GM12878 (cell line): Measurements from ENCODE around the gene TNFSF8. TPM values are rescaled to one million over a fixed set of nuclear protein-coding genes. Genes with fewer than 3 reads are reported as not detected.

Source experiments
- ATAC-seq: fragments of 200-7000 bp; cut with Tn5 transposase; 3 replicates; pipeline ENCODE4 v1.9.1; 2020; ENCODE audit warnings: mild to moderate bottlenecking, moderate library complexity
- BruUV-seq: library from RNA; stranded (reverse); fragments of 400-500 nt; replicated peaks from 2 replicates; lab custom pipeline; 2021; lab: Mats Ljungman, UMichigan
- CTCF ChIA-PET: fragments of 300-600 bp; sonication (Branson Sonifier 250); formaldehyde crosslinking; extraction: SDS; loops from one replicate; lab custom pipeline; 2021; ENCODE audit warnings: inconsistent platforms; lab: Yijun Ruan, JAX
- POLR2A ChIA-PET: fragments of 350-600 bp; formaldehyde crosslinking; extraction: SDS; loops from one replicate; lab custom pipeline; 2021; ENCODE audit warnings: inconsistent platforms; lab: Charles Lee
- RAD21 ChIA-PET: fragments of 300-600 bp; sonication (Branson Sonifier 250); formaldehyde crosslinking; loops from one replicate; lab custom pipeline; 2023; ENCODE audit warnings: antibody characterized with exemption; ENCODE audit not compliant: unreplicated experiment; lab: Charles Lee
- SMC1A ChIA-PET: fragments of 300-600 bp; sonication (Branson Sonifier 250); formaldehyde crosslinking; loops from one replicate; lab custom pipeline; 2023; ENCODE audit not compliant: unreplicated experiment, uncharacterized antibody; lab: Charles Lee
- DNase-seq: peaks from one replicate; pipeline ENCODE4 v3.0.0-alpha.2; 2011; ENCODE audit warnings: low read depth, low spot score
- FAIRE-seq: peaks from 3 replicates; lab custom pipeline; 2011; peaks lifted over from hg19 to GRCh38; lab: Jason Lieb, UNC
- H2AFZ ChIP-seq: 2 replicates; pipeline ENCODE4 v1.6.0; 2011; ENCODE audit warnings: low read depth, low read length, control low read depth; ENCODE audit not compliant: control insufficient read depth
- H3K27ac ChIP-seq: 2 replicates; pipeline ENCODE4 v1.5.1; 2011; ENCODE audit warnings: control low read depth; ENCODE audit not compliant: control insufficient read depth, insufficient read depth
- H3K27me3 ChIP-seq, 2 experiments: replicated peaks in 1 of 2; 2 replicates each; pipeline versions ENCODE4 v1.6.0 to v1.6.1; 2011; ENCODE audit warnings: low read length in 1 of 2; ENCODE audit not compliant: control insufficient read depth in 2 of 2, insufficient read depth in 2 of 2
- H3K36me3 ChIP-seq, 2 experiments: 2 replicates each; pipeline ENCODE4 v1.5.1; 2011; ENCODE audit warnings: low read length in 1 of 2; ENCODE audit not compliant: control insufficient read depth in 2 of 2, insufficient read depth in 2 of 2
- H3K4me1 ChIP-seq: 2 replicates; pipeline ENCODE4 v1.6.1; 2011; ENCODE audit warnings: mild to moderate bottlenecking, low read length, moderate library complexity, mixed read lengths; ENCODE audit not compliant: control insufficient read depth, insufficient read depth
- H3K4me2 ChIP-seq: 2 replicates; pipeline ENCODE4 v1.6.0; 2011; ENCODE audit warnings: control low read depth; ENCODE audit not compliant: control insufficient read depth, insufficient read depth
- H3K4me3 ChIP-seq: fragments of 200-600 bp; sonication (generic); 2 replicates; pipeline ENCODE4 v1.5.1; 2016
- H3K79me2 ChIP-seq: 2 replicates; pipeline ENCODE4 v1.6.0; 2011; ENCODE audit warnings: low read length; ENCODE audit not compliant: control insufficient read depth, insufficient read depth
- H3K9ac ChIP-seq: 2 replicates; pipeline ENCODE4 v1.8.0; 2011; ENCODE audit warnings: low read length, control low read depth, mixed read lengths; ENCODE audit not compliant: control insufficient read depth, insufficient read depth
- H3K9me3 ChIP-seq: replicated peaks from 3 replicates; pipeline ENCODE4 v1.5.1; 2011; ENCODE audit warnings: mild to moderate bottlenecking, low read length; ENCODE audit not compliant: control insufficient read depth, insufficient read depth
- H4K20me1 ChIP-seq: 2 replicates; pipeline ENCODE4 v1.6.0; 2011; ENCODE audit not compliant: control insufficient read depth, insufficient read depth
- BCL11A ChIP-seq: IDR thresholded peaks from 2 replicates; pipeline ENCODE4 v1.6.1; 2011; ENCODE audit warnings: low read depth, low read length
- CBX5 ChIP-seq: sonication (generic); IDR thresholded peaks from 2 replicates; pipeline ENCODE4 v1.6.1; 2016; ENCODE audit warnings: low read depth, moderate library complexity, mild to moderate bottlenecking, inconsistent platforms
- E2F4 ChIP-seq: IDR thresholded peaks from 2 replicates; pipeline ENCODE4 v1.6.1; 2012; ENCODE audit warnings: low read depth, low read length, improper control_type of control experiment
- ESRRA ChIP-seq: IDR thresholded peaks from 2 replicates; pipeline ENCODE4 v1.6.1; 2012; ENCODE audit warnings: mild to moderate bottlenecking, low read length, improper control_type of control experiment
- ETV6 ChIP-seq, 2 experiments: fragments of 450-650 bp in 1 of 2; IDR thresholded peaks in 1 of 2; conservative IDR thresholded peaks in 1 of 2; 2 replicates each; pipeline ENCODE4 v1.6.1; 2014; ENCODE audit warnings: antibody characterized with exemption in 1 of 2, borderline replicate concordance in 1 of 2, low read depth in 1 of 2, mild to moderate bottlenecking in 1 of 2, moderate library complexity in 1 of 2
- GABPA ChIP-seq: IDR thresholded peaks from 2 replicates; pipeline ENCODE4 v1.6.1; 2014; ENCODE audit warnings: antibody characterized with exemption, low read depth, mild to moderate bottlenecking, inconsistent platforms
- HSF1 ChIP-seq: fragments of 150-350 bp; IDR thresholded peaks from 2 replicates; pipeline ENCODE4 v1.6.1; 2014; ENCODE audit warnings: mild to moderate bottlenecking, low read depth, low read length
- JUNB ChIP-seq: IDR thresholded peaks from 2 replicates; pipeline ENCODE4 v1.6.1; 2016; ENCODE audit warnings: antibody characterized with exemption, mild to moderate bottlenecking
- NFYA ChIP-seq: IDR thresholded peaks from 2 replicates; pipeline ENCODE4 v1.6.1; 2011; ENCODE audit warnings: low read depth, mild to moderate bottlenecking, low read length, improper control_type of control experiment, borderline replicate concordance
- PBX3 ChIP-seq: IDR thresholded peaks from 2 replicates; pipeline ENCODE4 v1.6.1; 2011; ENCODE audit warnings: mild to moderate bottlenecking, low read depth, low read length, moderate library complexity; ENCODE audit not compliant: insufficient replicate concordance
- RBBP5 ChIP-seq: fragments of 200-600 bp; sonication (generic); conservative IDR thresholded peaks from 2 replicates; pipeline ENCODE4 v1.6.1; 2016
- SMARCA5 ChIP-seq: fragments of 450-650 bp; IDR thresholded peaks from 2 replicates; pipeline ENCODE4 v1.6.1; 2017; ENCODE audit warnings: mild to moderate bottlenecking
- SPI1 ChIP-seq: IDR thresholded peaks from 2 replicates; pipeline ENCODE4 v1.6.1; 2011; ENCODE audit warnings: low read depth, mild to moderate bottlenecking, low read length, moderate library complexity, borderline replicate concordance; ENCODE audit not compliant: insufficient read depth
- TCF12 ChIP-seq: IDR thresholded peaks from 2 replicates; pipeline ENCODE4 v1.6.1; 2011; ENCODE audit warnings: low read depth, mild to moderate bottlenecking, low read length
- ZBTB33 ChIP-seq: fragments of 450-650 bp; IDR thresholded peaks from 2 replicates; pipeline ENCODE4 v1.6.1; 2017; ENCODE audit warnings: mild to moderate bottlenecking
- WGBS: methylation state at CpG from one replicate; pipeline ENCODE4 v1.1.6; 2016; ENCODE audit warnings: low lambda C conversion rate; ENCODE audit not compliant: insufficient replicate concordance, insufficient coverage; ENCODE audit errors: missing lambda C conversion rate; 5-methylcytosine and 5-hydroxymethylcytosine counted together
- in situ Hi-C: fragments of 300-500 bp; cut with MboI; formaldehyde crosslinking; loops from 9 replicates; pipeline ENCODE4 v1.14.3; 2018; ENCODE audit warnings: mixed read lengths
- intact Hi-C: fragments of 100-400 bp; cut with micrococcal nuclease; formaldehyde crosslinking; loops from one replicate; pipeline ENCODE4 v1.14.2; 2022; ENCODE audit not compliant: unreplicated experiment
- polyA plus RNA-seq, 11 experiments: library from polyadenylated mRNA; depleted of rRNA in 4 of 11; unstranded in 6 of 11; stranded (reverse) in 5 of 11; fragments of >200 nt; fragmentation: Nextera tagmentation in 4 of 11; fragmentation: Illumina TruSeq in 1 of 11; extraction: Ambion mirVana in 4 of 11; extraction: Trizol in 1 of 11; gene quantifications; 1 replicate in 1 of 11; 2 replicates in 10 of 11; pipeline versions ENCODE4 v1.2.1 to v1.2.3, GENCODE V29; 2011 to 2016; ENCODE audit warnings: inconsistent platforms in 2 of 11, missing spikeins in 2 of 11, low read depth in 1 of 11
- total RNA-seq, 4 experiments: library from RNA; depleted of rRNA in 3 of 4; stranded (reverse); fragments of >200 nt in 3 of 4; fragmentation: Illumina TruSeq in 1 of 4; extraction: Trizol in 1 of 4; gene quantifications; 2 replicates each; pipeline versions ENCODE4 v1.2.1 to v1.2.3, GENCODE V29; 2013 to 2021

Gene TNFSF8
- total and polyA plus RNA-seq, 10 of the 15 experiments (the other 5 are each of a cell fraction or from before 2014, with no cell fraction given): 0.10 to 0.29 (median 0.15) TPM; not detected in 7

- ATAC-seq (peak; percentile 48; the same call in 2 of the 3 replicates), DNase-seq (no peak), FAIRE-seq (no peak)
- Histone ChIP-seq H3K79me2 (no peaks in the 10 kb centered on the region), H3K27ac (no peak overlapping the region), H3K4me3 (no peak overlapping the region), H3K9ac (no peak overlapping the region), H3K27me3 (no peaks in the 10 kb centered on the region), H3K36me3 (no peaks in the 10 kb centered on the region), H2AFZ (no peak overlapping the region), H3K9me3 (no peaks in the 10 kb centered on the region), H3K4me1 (no peaks in the 10 kb centered on the region), H4K20me1 (no peaks in the 10 kb centered on the region), H3K4me2 (no peak overlapping the region)
- CTCF ChIA-PET: interaction anchor here (1.6 kb wide), 1 partner anchor 12 kb away, joined by 5 read pairs; no protein-coding TSS in a partner anchor
- intact Hi-C loops (no loop called here), in situ Hi-C loops (no loop called here)
- POLR2A ChIA-PET: no interaction called here
- no TSS peak for BruUV-seq
- SMC1A ChIA-PET: interaction anchor here (1.5 kb wide), 1 partner anchor 120 kb away, joined by 3 read pairs; no protein-coding TSS in a partner anchor
- WGBS: 48% methylated on average over 7 of the region's 7 CpGs
- RAD21 ChIA-PET: interaction anchor here (0.7 kb wide), 1 partner anchor 233 kb away, joined by 3 read pairs; no protein-coding TSS in a partner anchor
- TF ChIP-seq SPI1 (no peak), GABPA (peak; percentile 34; the same call in 1 of the 2 replicates), PBX3 (no peak), RBBP5 (no peak), JUNB (peak; percentile 43), E2F4 (no peak), CBX5 (no peak), ESRRA (no peak), ZBTB33 (no peak), TCF12 (no peak), HSF1 (no peak), ETV6 (conservative IDR thresholded peaks at IDR 0.05 in 1 of 2, IDR thresholded peaks at IDR 0.05 in 1 of 2; ENCODE audit: borderline replicate concordance in 1 of 2, low read depth in 1 of 2) (0 out of 4 replicates have a peak, but pooled peaks of 1 of the 2 experiments have one; percentile 23), NFYA (no peak), BCL11A (no peak), SMARCA5 (no peak)
Observed at GRCh38 chr9:114894609-114895433, 35.6 kb downstream of the TNFSF8 start.
